GM12874 (cell line): Measurements from ENCODE around the gene CSRP3.

Source experiments
- CTCF ChIP-seq: IDR thresholded peaks from 2 replicates; pipeline ENCODE4 v1.5.1; 2011; ENCODE audit warnings: low read depth, mild to moderate bottlenecking, control low read depth, low read length, moderate library complexity; ENCODE audit not compliant: insufficient read depth

CSRP3 gene

GRCh38 chr11:19237381-19237780 is 35.6 kb upstream of the CSRP3 start:
- no peak for TF ChIP-seq CTCF

- no peak for TF ChIP-seq CTCF
Observed at GRCh38 chr11:19234231-19234817, 32.5 kb upstream of the CSRP3 start.

- no peak for TF ChIP-seq CTCF
Observed at GRCh38 chr11:19232910-19233503, 31.2 kb upstream of the CSRP3 start.

GRCh38 chr11:19229671-19230070 is 27.9 kb upstream of the CSRP3 start:
- no peak for TF ChIP-seq CTCF

GRCh38 chr11:19228968-19229367 is 27.2 kb upstream of the CSRP3 start:
- no peak for TF ChIP-seq CTCF

- TF ChIP-seq CTCF, result no peak
Observed at GRCh38 chr11:19226378-19227195, 24.8 kb upstream of the CSRP3 start.

- no peak for TF ChIP-seq CTCF
Observed at GRCh38 chr11:19225581-19225980, 23.8 kb upstream of the CSRP3 start.
